Keratinocyte (primary cell): ENCODE results near the gene SBSN.

ENCODE experiments used
- EZH2 ChIP-seq: IDR thresholded peaks from one replicate; pipeline ENCODE4 v1.6.1; 2012; ENCODE audit warnings: inconsistent platforms, mild to moderate bottlenecking, low read length, moderate library complexity
- TF ChIP-seq, protein P1 (sequence below), 3 experiments: IDR thresholded peaks in 1 of 3; conservative IDR thresholded peaks in 1 of 3; optimal IDR thresholded peaks in 1 of 3; 2 replicates in 2 of 3; 3 replicates in 1 of 3; pipeline versions ENCODE3 to v1.5.1; 2011; ENCODE audit warnings: low read length in 3 of 3, mild to moderate bottlenecking in 3 of 3, moderate library complexity in 2 of 3, control low read depth in 1 of 3, inconsistent platforms in 1 of 3; ENCODE audit not compliant: insufficient read depth in 2 of 3; ENCODE audit errors: extremely low read depth in 1 of 3

DNA sequence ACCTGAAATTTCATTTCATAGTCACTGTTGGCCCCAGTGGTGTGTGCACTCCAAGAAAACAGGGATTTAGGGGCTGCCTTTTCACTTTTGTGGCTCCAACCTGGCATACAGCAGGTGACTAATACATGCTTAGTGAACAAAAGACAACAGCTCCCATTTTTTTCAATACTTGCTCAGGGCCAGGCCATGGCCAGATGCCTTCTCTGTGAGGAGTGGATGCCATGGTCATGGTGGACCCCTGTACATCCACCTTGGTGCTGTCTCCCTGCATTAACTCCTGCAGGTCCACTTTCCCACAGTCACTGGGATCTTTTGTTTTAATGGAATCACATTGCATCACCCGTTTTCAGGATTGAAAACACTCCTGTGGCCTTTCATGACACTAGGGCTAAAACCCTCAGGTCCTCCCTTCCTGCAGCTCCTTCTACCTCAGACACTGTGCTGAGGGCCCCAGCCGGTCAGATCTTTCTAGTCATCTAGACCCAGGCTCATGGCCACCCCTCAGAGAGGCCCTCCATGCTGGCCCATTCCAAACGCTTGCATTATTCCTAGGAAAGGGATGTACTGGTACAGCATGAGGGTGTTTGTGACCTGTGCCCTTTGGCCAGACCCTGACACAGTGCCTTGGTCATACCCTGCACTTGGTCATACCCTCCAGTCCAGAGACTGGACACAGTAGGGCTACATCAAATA, 16.1 kb upstream of the SBSN start:
- TF ChIP-seq, protein P1, sequence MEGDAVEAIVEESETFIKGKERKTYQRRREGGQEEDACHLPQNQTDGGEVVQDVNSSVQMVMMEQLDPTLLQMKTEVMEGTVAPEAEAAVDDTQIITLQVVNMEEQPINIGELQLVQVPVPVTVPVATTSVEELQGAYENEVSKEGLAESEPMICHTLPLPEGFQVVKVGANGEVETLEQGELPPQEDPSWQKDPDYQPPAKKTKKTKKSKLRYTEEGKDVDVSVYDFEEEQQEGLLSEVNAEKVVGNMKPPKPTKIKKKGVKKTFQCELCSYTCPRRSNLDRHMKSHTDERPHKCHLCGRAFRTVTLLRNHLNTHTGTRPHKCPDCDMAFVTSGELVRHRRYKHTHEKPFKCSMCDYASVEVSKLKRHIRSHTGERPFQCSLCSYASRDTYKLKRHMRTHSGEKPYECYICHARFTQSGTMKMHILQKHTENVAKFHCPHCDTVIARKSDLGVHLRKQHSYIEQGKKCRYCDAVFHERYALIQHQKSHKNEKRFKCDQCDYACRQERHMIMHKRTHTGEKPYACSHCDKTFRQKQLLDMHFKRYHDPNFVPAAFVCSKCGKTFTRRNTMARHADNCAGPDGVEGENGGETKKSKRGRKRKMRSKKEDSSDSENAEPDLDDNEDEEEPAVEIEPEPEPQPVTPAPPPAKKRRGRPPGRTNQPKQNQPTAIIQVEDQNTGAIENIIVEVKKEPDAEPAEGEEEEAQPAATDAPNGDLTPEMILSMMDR (optimal IDR thresholded peaks at IDR 0.05 in 1 of 3, IDR thresholded peaks at IDR 0.05 in 1 of 3, conservative IDR thresholded peaks at IDR 0.05 in 1 of 3; ENCODE audit: extremely low read depth in 1 of 3, insufficient read depth in 2 of 3, low read length in 3 of 3) = no peak
- no peak for TF ChIP-seq EZH2
